A549 treated with GW870086 at 1 μM for 4 hours (cell line): ENCODE results near the gene ZNF557. TPM values are rescaled to one million over a fixed set of nuclear protein-coding genes. Genes with fewer than 3 reads are reported as not detected.

Source experiments
- total RNA-seq: library from RNA; stranded (reverse); fragments of 200-300 nt; extraction: Qiagen RNA extraction; gene quantifications from 5 replicates; pipeline ENCODE4 v1.2.3, GENCODE V29; 2022; ENCODE audit warnings: low read depth

The ZNF557 gene
- total RNA-seq, result 2.5 to 3.0 TPM (median 2.8 TPM) in 5 replicates

DNA sequence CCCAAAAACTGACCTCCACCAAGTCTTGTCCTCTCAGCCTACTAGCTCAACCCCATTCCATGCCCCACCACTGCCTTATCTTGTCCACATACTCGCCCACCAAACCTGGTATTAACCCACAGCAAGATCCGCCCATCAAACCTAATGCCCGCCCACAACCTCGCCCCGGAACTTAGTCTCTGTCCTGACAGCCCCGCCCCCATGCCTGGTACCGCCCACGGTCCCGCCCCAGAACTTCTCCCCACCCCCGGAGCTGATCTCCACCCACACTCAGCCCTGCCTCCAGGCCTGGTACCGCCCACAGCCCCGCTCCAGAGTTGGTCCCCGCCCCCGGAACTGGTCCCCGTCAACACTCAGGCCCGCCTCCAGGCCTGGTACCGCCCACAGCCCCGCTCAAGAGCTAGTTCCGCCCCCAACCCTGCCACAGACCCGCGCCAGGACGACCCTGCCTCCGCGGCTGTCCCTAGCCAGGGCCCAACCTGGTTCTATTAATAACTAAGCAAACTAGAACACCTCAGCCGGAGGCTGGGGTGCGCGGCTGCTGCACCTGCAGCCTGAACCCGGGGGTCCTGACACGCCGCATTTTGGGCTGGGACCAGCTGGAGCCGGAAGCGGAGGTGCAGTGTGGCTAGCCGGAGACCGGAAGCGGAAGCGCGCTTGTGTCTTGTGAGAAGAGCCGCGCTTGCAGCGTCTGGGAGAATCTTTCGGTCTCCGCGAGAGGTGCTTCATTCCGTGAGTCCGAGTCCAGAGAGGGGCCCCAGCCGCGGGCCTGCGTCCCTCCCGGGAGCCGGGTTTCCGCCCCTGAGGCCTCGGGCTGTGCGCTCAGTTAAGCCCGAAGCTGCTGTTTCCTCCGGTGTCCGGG is at the start of gene ZNF557:
TSS of gene ZNF557 (plus strand) at position 662 of the 862 bp plus-strand sequence. CDS start 5,372 bp downstream, outside the sequence.

DNA sequence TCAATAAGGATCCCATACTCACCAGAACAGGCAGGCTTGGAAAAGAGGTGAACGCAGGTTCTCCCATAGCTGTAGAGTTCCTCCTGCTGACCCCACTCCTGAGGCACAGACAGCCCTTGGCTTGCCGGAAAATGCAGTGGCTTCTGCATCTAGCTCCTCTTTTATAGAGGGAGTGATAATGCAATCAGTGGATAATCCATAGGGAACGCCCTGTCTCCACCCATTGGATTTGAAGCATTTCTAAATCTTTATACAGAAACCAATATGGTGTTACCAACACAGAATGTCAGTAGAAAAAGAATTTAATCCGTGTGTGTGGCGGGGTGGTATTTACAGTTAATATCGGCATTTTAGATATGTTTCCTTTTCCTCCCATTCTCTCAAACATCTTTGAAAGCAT is 48.2 kb upstream of the ZNF557 start, which contains the start of gene MBD3L2B:
TSS of gene MBD3L2B (minus strand) at position 101 of the 400 bp plus-strand sequence. CDS start at position 67, 34 bp downstream.

GRCh38 chr19:7030278-7030677 is 39.2 kb upstream of the ZNF557 start, which contains the start of gene MBD3L5:
TSS of gene MBD3L5 (plus strand) at chr19:7030578. CDS start at chr19:7030612, 34 bp downstream.

GRCh38 chr19:7040079-7040478 is 29.4 kb upstream of the ZNF557 start, which contains the start of gene MBD3L4:
TSS of gene MBD3L4 (minus strand) at chr19:7040179. CDS start at chr19:7040144, 35 bp downstream.

DNA sequence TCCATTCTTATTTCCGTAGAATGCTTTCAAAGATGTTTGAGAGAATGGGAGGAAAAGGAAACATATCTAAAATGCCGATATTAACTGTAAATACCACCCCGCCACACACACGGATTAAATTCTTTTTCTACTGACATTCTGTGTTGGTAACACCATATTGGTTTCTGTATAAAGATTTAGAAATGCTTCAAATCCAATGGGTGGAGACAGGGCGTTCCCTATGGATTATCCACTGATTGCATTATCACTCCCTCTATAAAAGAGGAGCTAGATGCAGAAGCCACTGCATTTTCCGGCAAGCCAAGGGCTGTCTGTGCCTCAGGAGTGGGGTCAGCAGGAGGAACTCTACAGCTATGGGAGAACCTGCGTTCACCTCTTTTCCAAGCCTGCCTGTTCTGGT is 20.5 kb upstream of the ZNF557 start, which contains the start of gene MBD3L2:
TSS of gene MBD3L2 (plus strand) at position 301 of the 400 bp plus-strand sequence. CDS start at position 354, 53 bp downstream.

DNA sequence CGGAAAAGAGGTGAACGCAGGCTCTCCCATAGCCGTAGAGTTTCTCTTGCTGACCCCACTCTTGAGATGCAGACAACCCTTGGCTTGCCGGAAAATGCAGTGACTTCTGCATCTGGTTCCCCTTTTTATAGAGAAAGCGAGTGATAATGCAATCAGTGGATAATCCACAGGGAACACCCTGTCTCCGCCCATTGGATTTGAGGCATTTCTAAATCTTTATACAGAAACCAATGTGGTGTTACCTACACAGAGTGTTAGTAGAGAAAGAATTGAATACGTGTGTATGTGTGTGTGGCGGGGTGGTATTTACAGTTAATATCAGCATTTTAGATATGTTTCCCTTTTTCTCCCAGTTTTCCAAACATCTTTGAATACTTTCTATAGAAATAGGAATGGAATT is 10.9 kb upstream of the ZNF557 start, which contains the start of gene MBD3L3:
TSS of gene MBD3L3 (minus strand) at position 101 of the 400 bp plus-strand sequence. CDS start at position 30, 71 bp downstream.

Other genes starting within 250 kb of the ZNF557 start
- gene ADGRE1, start 182.1 kb upstream of the ZNF557 start, total RNA-seq, result 3.8 to 5.4 TPM (median 4.8 TPM) in 5 replicates
- gene MBD3L2B, start 48.3 kb upstream of the ZNF557 start, total RNA-seq, result 0.19 TPM in 1 of 5 replicates, not detected in the others
- gene MBD3L5, start 39.1 kb upstream of the ZNF557 start, total RNA-seq, result not detected in 5 replicates
- not detected in 5 replicates for gene MBD3L4, start 29.5 kb upstream of the ZNF557 start, total RNA-seq
- gene MBD3L2, start 20.4 kb upstream of the ZNF557 start, total RNA-seq, result not detected in 5 replicates
- gene MBD3L3, start 11.0 kb upstream of the ZNF557 start, total RNA-seq, result not detected in 5 replicates
- gene INSR, start 224.7 kb downstream of the ZNF557 start, total RNA-seq, result 1.8 to 3.3 TPM (median 3.1 TPM) in 5 replicates